GM18861 (cell line): ENCODE results near the gene TMEM17.

Experiments
- ATAC-seq: cut with Tn5 transposase; IDR thresholded peaks from one replicate; pipeline ENCODE4 v1.9.1; 2021; ENCODE audit not compliant: unreplicated experiment

The TMEM17 gene

DNA sequence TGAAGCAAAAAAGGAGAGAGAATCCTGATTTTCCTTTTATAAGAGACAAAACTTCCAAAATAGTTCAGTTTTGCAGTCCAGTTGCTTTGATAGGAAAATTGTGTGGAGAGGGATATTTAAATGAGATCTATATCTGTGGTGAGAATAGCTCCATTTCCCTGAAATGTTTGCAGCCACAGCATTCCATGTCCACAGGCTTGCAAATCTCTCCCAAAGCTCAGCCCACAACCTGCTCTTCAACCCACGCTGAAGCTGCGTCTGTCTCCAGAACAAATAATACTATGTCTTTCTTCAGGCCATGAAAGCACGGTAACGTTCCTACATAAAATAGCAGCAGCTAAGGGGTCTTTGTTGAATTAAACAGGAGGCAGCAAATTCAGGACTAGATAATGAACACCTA is 31.8 kb downstream of the TMEM17 start:
- no peak for ATAC-seq

DNA sequence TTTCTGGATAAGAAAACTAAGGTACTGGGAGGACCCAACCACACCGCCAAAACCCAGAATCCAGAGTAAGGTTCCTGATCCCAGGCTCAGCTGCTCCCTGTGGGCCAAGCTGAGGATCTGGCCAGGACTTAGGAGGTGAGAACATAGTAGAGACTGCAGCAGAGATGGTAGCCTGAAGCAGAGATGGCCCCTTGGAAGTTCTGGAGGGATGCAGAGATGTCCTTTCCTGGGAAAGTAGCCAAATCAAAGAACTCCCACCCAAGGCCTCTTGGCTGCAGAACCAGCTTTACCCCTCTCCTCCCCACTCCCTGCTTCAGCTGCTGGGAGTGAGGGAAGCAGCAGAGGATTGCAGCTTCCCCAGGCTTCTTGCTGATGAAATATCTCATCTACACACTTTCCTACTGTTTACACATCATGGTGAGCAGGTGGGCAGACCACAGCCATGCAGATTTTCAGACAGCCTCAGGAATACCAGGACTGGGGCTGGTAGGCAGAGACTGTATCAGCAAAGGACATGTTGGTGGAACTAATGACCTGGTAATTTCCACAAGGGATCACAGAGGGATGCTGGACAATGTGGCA is 32.7 kb downstream of the TMEM17 start:
- no peak for ATAC-seq

DNA sequence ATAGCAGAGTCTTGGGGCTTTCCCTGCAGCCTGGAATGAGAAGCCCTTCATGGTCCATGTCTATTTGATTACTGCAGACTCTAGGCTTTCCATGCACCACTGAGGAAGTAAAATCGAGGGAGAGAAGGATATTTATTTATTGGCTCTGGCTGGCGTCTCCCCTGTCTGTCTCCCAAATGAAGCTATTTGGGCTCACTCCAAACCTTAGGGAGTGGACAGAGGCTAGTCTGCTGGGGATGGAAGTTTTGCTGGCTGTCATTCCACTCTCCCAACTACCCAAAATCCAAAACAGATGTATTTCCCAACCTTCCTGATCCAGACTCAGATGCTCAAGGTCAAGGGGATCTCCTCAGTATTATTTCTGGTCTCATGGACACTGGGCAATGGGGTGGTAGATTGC is 33.7 kb downstream of the TMEM17 start:
- ATAC-seq = no peak

DNA sequence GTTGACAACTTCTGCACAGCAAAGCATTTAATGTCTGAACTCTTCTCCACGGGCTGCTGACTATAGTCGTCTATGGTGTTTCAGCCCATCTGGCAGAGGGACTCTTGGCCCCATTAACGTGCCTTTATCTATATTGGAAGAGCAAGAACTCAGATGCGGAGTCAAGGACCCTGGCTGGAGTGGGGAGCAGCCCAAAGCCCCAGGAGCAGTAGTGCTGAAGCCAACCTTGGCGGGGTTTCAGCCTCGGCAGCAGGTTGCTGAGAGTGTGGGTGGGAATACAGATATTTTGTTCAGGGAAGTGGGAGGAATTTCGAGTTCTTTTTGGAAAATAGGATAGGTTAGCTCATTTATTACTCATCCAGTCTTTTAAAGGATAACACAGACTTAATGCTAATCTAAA is 34.2 kb downstream of the TMEM17 start:
- no peak for ATAC-seq

DNA sequence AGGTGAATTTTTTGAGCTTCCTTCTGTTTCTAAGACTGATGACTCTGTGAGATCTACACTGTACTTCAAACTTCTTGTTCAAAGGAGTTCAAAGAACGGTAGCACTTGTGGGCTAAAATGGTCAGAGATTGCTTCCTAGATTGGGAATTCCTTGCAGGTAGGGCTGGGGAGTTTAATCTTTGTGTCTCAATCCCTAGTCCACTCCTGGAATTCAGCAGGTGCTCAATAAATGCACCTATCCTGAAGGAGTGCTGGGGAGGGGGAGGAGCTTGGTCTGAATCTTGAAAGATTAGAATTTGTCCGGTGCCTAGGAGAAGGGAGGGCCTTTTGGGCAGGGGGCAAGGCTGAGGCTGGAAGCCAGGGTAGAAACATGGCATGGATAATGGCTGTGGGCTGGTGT is 34.6 kb downstream of the TMEM17 start:
- ATAC-seq = no peak

DNA sequence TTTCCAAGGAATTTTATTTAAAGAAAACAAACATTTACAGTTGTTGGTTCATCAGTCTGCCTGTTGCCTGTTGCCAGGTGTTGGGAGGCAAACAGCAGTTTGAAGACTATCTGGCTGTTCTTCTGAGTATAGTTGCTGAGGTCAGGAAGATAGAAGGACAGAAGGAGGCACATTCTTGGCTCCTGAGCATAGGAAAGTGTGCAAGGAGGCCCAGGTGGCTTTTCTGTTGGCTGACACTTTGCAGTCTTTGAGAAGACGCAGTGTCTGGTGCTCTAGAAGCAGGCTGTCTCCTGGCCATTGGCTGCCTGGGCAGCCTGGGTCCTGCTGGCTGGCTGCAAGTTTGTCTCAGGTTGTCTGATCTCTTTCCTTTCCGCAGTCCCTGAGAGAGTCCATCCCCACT is 36.4 kb downstream of the TMEM17 start:
- no peak for ATAC-seq

DNA sequence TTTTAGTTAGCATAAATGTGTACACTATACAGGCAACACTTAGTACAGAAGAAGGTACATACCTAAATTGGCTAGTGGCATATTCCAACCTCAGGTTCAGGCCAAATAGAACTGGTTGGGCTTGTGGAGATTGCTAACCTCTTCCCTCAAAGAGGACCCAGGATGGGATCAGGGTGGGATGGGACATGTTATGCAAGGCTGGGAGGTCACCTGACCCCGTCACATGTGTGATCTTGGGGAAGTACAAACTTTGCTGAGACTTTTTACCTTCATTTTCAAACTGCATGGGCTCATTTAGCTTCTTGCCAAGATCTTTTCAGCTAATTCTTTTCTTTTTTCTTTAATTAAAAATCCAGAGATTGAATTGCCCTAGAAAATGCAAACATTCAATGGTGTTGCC is 36.9 kb downstream of the TMEM17 start:
- ATAC-seq = no peak

DNA sequence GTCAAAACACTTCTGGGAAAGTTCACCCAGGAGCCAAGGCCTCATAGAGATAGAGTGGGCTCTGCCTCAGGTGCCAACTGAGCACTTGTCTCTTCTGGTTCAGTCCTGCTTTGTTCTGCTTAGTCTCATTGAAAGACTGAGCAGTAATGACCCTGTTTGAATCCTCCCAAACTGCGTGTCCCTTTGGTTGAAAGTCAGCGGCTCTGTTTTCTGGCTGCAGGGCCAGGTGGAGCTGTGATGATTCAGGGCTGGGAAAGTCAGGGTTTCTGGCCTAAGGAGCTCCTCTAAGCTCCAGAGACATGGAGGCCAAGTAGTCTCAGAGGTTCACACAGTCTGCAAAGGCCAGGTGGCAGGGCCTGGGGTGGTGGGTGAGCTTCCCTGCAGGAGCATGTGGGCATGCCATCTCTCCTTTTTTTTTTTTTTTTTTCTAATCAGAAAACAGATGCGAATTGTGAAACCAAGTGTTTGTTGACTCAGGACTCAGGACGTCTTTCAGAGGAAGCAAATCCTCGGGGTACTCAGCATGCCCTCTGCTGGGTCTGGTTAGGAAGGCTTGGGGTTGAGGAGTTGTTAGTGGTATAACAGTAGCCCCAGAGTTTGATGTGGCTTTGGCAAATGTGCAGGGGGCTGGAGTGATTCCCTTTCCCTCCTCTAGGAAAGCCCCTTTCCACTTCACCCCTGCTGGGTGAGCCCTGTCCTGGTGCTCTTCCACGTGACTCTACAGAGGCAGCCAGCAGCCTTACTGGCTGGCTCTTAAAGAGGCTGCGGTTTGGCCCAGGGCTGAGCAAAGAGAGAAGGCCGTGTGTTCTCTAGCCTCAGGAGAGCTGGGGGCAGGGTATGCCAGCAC is 38.3 kb downstream of the TMEM17 start:
- ATAC-seq = no peak

DNA sequence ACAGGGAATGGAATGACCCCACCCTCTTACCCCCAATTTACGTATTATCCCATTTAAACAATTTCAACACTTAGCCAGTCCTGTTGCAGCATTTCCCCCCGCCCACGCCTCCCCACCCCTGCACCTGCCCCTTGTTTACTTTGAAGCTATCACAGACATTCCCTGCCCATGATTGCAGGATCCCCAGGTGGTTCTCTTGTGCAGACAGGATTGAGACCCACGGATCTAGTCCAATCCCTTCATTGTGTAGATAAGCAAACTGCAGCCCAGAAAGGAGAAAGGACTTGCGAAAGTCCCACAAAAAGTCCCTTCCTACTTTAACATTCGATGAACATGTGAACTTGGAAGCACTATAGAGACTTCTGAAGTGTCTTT is 38.9 kb downstream of the TMEM17 start:
- no peak for ATAC-seq

DNA sequence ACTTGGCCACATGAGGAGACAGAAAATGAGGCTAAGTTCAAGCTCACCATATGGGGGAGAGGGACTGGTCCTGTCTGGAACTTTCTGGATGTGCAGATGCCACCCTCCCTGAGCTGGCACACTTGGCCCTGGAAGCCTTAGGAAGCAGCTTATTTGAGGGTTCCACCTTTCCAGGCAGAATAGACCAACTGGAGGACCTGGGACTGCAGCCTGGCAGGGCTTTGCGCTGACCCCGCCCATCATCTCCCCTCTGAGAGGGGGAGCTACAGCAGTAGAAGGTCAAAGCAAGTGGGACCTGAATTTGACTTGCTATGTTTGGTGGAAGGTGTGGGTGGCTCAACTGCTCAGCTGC is 39.5 kb downstream of the TMEM17 start:
- ATAC-seq = no peak

DNA sequence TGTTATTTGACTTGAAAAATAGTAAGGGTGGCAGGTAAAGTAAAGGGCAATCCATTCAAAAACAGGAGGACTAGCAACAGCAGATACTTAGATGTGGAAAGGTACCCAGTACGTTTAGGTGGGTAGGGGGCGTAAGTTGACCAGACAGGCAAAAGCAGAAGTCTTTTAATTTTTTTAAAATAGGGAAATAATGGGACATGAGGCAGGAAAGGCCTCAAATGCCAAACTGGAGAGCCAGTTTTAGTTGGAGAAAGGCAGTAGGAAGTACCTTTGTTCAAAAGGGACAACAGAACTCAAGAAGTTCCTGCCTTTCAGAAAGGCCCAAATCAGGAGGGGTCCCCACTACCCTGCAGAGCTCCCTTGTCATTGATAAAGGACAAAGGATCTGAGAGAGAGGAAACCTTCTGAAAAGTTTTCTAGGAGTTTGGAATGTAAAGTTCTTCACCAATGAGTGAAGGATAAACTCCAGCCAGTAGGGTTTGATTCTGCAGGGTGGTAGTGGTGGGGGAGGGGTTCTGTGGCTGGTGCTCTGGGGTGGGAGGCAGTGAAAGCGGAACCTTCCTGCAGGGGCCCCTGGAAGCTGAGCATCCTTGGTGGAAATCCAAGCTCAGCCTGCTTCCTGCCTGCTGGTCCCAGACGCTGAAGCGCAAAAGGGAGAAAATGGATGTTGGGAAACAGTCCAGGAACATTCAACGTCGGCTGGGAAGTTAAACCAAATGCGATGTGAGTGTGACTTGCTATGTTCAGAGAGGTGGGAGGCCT is 40.1 kb downstream of the TMEM17 start:
- ATAC-seq = no peak

DNA sequence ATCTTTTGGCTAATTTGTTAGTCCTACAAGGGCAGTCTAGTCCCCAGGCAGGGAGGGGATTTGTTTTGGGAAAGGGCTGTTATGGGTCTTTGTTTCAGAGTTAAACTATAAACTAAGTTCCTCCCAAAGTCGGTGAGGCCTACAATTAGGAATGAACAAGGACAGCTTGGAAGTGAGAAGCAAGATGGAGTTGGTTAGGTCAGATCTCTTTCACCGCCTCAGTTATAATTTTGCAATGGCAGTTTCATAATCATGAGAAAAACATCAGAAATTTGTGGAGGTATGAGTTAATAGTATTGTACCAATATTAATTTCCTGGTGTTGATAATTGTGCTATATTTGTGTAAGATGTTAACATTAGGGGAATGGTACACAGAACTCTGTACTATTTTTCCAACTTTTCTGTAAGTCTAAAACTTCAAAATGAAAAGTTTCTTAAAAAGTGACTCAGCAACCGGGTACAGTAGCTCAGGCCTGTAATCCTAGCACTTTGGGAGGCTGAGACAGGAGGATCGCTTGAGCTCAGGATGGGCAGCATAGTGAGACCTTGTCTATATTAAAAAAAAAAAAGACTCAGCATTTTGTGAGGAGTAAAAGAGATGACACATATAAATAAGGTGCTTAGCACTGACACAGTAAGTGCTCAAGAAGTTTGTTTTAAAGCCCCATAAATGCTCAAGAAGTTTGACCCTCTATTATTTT is 40.8 kb downstream of the TMEM17 start:
- ATAC-seq = no peak

DNA sequence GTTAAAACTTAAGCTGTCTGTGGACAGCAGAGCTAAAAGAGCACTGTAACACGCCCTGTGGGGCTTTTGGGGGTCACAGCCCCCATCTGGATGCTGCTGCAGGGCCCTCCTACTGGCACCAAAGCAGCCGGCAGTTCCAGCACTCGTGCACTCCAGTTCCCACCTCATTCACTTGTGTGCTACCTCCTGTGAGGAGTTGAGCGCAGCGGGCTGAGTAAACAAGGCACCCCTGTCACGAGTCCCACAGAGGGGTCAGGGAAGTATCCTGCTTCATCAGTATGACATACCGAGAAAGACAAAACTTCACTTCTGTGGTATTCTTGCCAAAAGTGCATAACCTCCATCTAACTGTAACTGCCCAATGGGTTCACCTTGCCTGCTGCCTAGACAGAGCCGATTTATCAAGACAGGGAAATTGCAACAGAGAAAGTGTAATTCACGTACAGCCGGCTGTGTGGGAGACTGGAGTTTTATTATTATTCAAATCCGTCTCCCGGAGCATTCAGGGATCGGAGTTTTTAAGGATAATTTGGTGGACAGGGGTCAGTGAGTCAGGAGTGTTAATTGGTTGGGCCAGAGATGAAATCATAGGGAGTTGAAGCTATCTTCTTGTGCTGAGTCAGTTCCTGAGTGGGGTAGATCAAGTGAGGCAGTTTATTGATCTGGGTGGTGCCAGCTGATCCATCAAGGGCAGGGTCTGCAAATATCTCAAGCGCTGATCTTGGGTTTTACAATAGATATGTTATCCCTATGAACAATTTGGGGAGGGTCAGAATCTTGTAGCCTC is 41.6 kb downstream of the TMEM17 start:
- no peak for ATAC-seq

DNA sequence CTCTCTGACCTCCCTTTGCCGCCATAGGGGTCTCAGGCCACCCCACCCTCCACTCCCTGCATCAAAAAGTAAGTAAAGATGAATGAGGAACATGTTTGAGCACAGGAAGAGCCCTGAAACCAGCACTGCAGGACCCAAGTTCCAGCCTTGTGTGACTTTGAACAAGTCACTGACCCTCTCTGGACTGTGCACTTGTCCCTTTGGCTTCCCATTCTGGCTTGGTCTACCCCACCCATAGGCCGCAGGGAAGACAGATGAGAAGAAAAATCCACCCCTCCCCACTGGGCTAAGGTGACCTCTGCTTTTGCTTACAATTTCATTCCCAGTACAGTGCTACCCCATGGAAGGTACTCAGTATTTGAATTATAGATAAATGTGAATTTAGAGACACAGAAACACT is 43.8 kb downstream of the TMEM17 start:
- ATAC-seq = no peak

DNA sequence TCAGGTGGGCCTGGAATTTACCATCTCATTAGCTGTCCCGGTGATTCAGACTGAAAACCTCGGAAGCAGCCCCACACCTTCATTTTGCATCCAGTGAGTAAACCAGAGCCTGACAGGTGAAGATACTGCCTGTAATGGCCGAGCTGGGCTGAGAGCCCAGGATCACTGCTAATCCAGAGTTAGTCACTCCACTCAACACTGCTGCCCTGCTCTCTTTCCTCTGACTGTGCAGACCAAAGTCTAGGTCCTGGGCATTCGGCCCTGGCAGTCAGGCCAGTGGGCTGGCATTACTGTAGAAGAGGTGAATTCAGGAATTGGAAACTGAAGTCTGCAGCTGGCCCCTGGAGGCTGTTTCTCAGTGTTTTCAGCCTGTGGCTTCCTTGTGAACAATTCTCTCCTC is 44.3 kb downstream of the TMEM17 start:
- ATAC-seq = no peak

DNA sequence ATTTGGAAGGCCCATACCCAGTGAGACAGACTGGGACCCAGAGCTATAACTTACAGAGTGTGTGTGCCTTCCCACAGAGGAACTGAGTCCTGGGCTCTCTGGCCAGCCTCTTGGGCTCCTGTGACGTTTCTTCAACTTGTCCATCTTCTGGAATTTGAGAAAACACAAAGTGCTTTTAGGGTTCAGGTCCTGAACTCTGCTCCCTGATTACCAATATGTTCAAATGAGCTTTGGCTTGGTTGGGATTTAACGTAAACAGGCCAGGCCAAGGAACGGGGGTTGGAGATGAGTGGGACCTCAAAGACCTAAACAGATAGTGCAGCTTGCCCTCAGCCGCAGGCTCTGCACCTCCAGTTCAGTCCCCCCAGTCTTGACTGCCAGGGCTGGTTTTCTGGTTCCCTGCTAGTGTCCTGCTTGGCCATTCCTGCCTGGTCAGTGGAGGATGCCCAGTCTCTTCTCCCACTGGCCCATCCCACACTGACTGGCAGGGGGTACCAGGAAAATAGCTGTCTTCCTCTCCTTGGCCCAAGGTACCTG is 44.9 kb downstream of the TMEM17 start:
- ATAC-seq = no peak

DNA sequence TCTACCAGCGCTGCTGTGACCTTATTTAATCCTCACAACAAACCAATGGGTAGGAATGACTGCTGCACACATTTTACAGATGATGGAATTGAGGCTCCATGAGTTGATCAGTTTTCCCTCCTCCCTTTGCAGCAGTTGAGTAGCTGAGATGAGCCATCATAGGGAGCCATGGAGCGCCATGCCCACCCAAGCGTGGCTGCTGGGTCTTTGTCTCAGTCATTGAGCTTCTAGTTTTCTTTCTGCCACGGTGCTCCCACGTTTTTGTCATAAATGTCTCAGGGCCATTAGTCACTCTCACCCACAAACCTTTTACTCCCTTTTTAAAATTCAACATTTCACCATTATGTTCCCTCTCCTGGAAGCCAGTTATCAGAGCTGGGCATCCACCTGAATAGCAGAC is 45.8 kb downstream of the TMEM17 start:
- no peak for ATAC-seq

DNA sequence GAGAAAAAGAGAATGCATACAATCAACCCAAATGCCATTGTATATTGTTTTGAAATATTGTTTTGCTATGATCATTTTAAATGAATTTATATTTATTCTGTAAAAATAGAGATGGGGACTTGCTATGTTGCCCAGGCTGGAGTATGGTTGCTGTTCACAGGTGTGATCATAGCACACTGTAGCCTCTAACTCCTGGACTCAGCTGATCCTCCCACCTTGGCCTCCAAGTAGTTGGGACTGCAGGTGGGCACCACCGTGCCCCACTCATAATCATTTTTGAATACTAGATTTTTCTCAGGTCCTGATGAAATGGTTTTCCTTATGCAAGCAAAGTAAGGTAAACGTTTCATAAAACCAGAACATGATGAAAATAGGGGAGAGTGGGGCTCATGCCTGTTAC is 46.3 kb downstream of the TMEM17 start:
- no peak for ATAC-seq

DNA sequence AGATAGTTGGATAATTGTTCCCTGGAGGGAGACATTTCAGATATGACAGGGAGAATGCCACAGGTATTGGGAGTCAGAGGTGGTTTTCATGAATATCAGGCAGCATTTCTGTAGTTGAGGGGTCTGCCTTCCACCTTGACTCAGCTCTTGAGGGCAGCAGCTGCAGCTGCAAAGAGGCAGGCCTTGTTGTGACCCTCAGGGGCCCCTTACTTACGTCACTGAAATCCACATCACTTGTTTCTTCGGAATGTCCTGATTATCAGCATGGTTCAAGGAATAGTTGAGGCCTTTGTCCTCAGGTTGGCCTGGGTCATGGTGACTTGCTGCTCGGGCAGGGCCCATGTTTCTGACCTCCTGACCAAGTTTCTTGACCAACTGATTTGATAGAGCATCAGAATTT is 46.9 kb downstream of the TMEM17 start:
- ATAC-seq = no peak

DNA sequence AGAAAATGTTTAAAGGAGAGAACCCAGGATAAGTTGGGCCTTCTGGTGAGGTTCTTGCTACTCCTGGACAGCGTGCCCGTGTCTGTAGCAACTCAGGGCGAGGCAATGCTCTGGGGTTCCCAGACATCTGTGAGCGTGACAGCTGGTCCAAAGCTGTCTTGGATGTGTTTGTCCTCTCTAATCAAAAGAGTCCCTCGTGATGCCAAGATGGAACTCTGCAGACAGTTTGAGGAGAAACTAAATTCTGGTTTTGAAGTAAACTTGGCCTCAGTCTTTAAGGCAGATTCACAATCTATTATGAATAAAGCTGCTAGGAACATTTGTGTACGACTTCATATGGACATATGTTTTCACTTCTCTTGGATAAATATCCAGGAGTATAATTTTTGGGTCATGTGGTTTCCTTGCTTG is 47.3 kb downstream of the TMEM17 start:
- no peak for ATAC-seq

DNA sequence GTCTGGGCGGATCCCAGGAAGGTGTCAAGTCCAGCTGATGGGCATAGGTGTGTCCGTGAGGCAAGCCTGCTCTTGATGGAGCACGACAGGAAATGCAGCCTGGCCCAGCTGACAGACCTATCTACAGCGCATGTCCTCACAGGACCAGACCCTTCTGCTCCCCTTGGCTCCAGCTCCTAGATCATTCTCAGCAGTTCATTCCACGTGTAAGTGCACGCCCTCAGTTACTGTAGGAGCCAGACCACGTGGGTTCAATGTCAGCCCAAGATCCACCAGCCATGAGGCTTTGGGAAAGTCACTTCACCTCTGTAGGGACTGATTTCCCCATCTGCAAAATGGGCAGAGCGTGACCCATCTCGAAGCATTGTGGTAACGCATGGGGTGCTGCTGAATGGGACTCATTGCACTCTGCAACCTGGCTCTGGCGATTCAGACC is 47.8 kb downstream of the TMEM17 start:
- ATAC-seq = no peak
